ENCODE measurements around the gene CDH4.

Gene CDH4

DNA sequence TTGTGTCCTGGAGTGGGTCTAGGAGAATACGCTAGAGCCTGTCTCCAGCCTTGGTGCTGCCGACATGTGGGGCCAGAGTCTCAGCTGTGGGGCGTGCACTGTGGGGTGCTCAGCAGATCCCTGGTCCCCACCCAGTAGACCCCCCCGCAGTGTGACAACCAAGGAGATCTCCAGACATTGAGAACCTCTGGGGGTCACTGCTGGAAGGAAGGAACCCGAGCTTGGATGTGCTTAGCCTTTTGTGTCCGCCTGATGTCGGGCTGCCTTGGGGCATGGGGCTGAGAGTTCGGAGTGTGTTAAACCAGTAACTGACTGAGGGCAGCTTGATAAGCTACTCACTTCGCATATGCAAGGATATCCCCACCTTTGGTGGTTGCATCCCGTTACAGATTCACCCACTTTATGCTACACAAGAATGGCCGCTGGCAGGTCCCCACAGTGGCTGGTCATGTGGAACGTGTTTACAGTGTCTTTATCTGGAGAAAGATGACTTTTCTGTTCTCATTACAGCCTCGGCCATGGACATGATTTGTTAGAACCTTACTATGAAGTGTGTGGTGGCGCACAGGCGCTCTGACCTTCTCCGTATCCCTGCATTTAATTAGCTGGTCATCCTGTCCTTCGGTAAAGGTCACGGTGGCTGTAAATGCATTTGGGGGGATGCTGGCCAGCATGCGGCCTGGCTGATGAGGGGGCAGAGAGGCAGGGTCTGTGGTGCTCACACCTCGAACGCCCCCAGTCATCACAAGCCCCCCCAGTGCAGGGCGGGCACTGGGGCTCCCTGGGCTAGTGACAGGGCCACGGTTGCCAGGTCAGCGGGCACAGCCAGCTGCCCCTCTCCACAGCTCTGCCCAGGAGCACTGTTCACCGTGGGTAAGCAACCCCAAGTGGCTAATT, 446.8 kb downstream of the CDH4 start:
- DNase-seq (ENCODE audit: low read depth), result no peak
- TF ChIP-seq, protein P1, sequence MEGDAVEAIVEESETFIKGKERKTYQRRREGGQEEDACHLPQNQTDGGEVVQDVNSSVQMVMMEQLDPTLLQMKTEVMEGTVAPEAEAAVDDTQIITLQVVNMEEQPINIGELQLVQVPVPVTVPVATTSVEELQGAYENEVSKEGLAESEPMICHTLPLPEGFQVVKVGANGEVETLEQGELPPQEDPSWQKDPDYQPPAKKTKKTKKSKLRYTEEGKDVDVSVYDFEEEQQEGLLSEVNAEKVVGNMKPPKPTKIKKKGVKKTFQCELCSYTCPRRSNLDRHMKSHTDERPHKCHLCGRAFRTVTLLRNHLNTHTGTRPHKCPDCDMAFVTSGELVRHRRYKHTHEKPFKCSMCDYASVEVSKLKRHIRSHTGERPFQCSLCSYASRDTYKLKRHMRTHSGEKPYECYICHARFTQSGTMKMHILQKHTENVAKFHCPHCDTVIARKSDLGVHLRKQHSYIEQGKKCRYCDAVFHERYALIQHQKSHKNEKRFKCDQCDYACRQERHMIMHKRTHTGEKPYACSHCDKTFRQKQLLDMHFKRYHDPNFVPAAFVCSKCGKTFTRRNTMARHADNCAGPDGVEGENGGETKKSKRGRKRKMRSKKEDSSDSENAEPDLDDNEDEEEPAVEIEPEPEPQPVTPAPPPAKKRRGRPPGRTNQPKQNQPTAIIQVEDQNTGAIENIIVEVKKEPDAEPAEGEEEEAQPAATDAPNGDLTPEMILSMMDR (IDR thresholded peaks at IDR 0.05; ENCODE audit: control insufficient read depth, extremely low read depth, insufficient read depth), result no peak

DNA sequence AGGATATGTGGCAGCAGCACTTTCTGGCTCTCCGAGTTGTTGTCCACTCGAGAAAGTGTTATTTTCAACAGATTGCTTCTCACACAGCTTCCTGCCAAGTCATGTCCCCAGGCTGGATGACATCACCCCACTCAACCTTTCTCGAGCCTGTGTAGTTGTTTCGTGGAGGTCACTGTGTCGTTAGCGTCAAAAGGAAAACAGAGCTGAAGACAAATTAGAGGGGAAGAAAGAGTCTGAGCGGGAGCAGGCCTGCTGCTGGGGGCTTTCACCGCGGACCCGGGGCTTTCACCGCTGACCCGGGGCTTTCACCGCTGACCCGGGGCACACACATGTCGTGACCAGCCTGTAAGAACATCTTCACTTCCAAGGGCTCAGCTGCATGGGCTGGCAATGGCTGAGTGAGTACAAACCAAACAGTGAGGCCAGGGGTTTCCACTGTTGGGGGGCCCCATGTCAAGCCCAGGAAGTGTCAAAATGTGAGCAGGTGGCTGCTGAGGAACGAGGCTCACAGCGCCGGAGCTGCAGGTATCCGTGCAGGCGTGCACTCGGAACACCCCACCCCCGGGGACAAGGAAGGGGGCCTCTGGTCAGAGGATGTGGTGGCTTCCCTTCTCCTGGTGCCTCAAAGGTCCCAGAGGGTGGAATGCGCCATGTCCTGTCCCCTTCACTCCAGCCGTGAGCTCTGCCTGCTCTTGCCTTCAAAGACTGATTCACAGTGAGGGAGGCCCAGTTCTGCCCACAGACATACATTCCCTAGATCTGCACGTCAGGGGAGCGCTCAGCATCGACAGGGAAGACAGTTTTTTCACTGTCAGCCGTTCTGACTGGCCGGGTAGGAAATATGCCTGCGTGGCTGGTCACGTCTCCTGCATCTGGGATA, 447.7 kb downstream of the CDH4 start:
- TF ChIP-seq, protein P1 (IDR thresholded peaks at IDR 0.05; ENCODE audit: control insufficient read depth, extremely low read depth, insufficient read depth), result no peak
- H3K4me3 ChIP-seq (ENCODE audit: low read depth, low read length), result no peak overlapping the region
- DNase-seq (ENCODE audit: low read depth), result no peak

More for the DNA sequence above, 446.8 kb downstream of the CDH4 start:
- H3K4me3 ChIP-seq (ENCODE audit: low read depth, low read length), result no peak overlapping the region

DNA sequence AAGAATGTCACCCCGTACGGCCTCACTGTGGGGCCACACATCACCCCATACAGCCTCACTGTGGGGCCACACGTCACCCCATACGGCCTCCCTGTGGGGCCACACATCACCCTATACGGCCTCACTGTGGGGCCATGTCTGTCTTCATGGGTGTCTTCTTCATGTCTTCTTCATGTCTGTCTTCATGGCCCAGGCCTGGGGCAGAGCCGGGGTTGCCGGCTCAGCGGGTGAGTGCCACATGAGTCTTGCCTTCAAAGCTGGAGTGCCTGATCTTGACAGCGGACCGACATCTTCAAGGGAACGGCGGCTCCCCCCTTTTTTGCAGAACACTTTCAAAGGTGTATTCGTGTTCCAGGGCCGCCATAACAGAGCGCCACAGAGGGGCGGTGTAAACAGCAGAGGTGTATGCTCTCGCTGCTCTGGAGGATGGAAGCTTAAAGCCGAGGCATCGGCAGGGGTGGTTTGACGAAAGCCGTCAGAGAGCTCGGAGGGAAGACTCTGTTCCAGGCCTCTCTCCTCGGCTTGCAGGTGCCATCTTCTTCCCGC, 448.6 kb downstream of the CDH4 start:
- H3K4me3 ChIP-seq (ENCODE audit: low read depth, low read length), result no peak overlapping the region
- TF ChIP-seq, protein P1 (IDR thresholded peaks at IDR 0.05; ENCODE audit: control insufficient read depth, extremely low read depth, insufficient read depth), result no peak
- no peak for DNase-seq (ENCODE audit: low read depth)

DNA sequence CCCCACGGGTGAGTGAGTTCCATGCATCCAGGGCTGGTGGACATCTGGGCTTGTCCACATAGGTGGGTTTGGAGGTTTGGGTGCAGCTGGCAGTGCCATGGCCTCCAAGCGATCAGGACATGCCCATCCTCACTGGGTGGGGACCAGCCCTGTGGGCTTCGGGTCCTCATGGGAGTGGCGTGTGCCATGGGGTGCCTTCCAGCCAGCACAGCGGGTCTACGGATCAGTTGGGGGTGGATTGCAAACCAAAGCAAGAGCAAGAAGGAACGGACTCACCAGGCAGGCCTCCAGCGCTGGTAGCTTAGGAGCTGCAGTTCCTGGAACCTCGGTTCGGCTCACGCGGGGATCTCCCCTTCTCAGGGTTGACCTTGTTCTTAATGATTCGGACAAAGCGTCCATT, 449.3 kb downstream of the CDH4 start:
- TF ChIP-seq, protein P1 (IDR thresholded peaks at IDR 0.05; ENCODE audit: control insufficient read depth, extremely low read depth, insufficient read depth), result no peak
- H3K4me3 ChIP-seq (ENCODE audit: low read depth, low read length), result no peak overlapping the region
- no peak for DNase-seq (ENCODE audit: low read depth)

DNA sequence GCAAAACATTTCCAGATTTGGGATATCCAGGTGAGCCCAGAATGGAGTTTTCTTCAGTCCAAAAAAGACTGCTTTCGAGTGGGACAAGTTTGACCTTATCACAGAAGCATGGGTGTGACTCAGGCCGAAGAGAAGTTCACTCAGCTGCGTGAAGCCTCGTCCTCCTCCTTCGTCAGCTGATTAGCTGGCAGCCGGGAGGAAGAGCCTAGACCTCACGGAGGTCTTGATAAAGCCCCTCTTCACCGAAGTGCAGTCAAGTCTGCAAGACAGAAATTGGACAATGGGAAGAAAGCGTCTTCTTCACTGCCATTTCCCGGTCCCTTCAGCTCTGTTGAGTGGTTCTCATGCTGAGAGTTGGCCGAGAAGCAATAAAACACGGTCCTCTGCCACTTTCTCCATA, 449.7 kb downstream of the CDH4 start:
- TF ChIP-seq, protein P1 (IDR thresholded peaks at IDR 0.05; ENCODE audit: control insufficient read depth, extremely low read depth, insufficient read depth), result no peak
- no peak for DNase-seq (ENCODE audit: low read depth)
- H3K4me3 ChIP-seq (ENCODE audit: low read depth, low read length), result no peak overlapping the region

DNA sequence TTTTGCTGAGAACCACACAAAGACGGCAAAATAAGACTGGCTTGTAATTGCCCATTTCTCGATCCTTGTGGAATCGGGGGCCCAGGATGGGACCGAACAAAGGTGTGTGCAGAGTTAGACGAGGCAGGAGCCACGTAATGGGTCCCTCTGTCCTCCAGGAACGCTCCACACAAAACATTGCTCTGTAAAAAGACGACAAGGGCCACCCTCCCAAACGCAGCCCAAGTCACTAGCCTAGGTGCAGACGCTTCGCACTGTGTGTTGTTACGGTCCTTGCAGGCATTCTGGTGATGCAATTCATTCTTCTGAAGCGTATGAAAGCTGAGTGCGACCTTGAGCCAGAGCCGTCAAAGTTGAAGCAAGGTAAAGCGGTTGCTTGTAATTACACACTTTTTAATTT, 450.2 kb downstream of the CDH4 start:
- H3K4me3 ChIP-seq (ENCODE audit: low read depth, low read length), result no peak overlapping the region
- no peak for DNase-seq (ENCODE audit: low read depth)
- TF ChIP-seq, protein P1 (IDR thresholded peaks at IDR 0.05; ENCODE audit: control insufficient read depth, extremely low read depth, insufficient read depth), result no peak

Measured in LNCaP clone FGC (cell line).